Activated CD8-positive, alpha-beta memory T cell treated with anti-CD3 and anti-CD28 coated beads, Interleukin-2, amount 50 U/mL, for 1 hour (primary cell): ENCODE measurements around the gene DCAKD.
"Not testable (repeated sequence)": the region's sequence is repeated elsewhere in the genome, so short reads cannot be mapped to it uniquely, and the experiment has no call there.

Experiments
- DNase-seq: peaks from one replicate; pipeline ENCODE4 v3.0.0-alpha.2; 2020; ENCODE audit errors: extremely low read depth

DCAKD gene

DNA sequence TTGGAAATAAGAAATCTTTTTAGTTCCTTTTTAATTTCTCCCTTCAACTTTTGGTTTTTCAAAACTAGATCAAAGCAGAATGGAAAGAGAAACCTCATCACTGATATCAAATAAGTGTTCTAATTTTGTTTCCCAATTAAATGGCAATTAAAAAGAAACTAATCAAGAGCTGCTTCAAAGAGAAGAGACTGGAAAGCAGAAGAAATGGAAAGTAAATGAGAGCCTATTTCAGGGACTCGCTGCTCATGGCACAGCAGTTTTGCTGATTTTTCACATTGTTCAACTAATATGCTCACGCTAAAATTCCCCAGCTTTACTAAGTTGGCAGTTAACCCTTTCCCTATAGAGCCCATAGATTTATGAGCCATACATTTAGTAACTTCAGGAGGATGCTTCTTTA, 16.2 kb upstream of the DCAKD start:
- no peak for DNase-seq

DNA sequence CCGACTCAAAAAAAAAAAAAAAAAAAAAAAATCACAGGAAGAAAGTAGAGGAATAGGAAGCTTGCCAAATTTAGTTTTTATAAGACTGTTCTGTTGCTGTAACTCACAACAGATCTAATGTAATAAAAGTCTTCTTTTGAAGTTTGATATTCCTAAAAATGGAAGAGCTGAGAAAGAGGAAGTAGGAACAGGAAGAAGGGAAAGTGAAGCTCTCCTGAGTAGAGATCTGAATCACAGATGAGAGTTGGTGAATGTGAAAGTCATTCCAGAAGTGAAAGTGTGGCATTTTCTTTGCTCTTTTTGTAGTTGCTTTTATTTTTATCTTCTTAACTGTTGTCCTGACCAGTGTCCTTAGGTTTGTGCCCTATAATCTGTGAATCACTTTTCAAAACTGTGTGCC, 11.8 kb upstream of the DCAKD start:
- DNase-seq = no peak

GRCh38 chr17:45061606-45062205, 10.3 kb upstream of the DCAKD start:
- DNase-seq = no peak

GRCh38 chr17:45060797-45061605, 9.6 kb upstream of the DCAKD start, which contains the start of gene NMT1:
Gene NMT1, plus strand, starts transcription at chr17:45061317. Its CDS starts 13 bp downstream, at chr17:45061330.
- peak; percentile 92 for DNase-seq

DNA sequence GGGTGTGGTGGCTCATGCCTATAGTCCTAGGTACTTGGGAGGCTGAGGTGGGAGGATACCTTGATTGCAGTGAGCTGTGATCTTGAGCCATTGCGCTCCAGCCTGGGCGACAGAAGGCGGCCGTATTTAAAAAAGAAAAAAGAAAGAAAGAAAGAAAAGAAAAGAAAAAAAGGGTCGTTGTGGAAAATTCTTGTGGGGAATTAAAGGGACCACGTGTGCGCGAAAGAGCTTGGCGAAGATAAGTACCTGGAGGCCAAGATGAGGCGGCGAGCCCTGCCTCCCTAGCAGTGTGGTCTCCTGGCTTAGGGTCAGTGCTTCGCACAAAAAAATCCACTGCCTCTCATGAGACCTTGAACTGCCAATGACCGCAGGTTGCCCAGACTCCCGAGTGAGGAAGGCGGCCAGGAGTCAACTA, 9.0 kb upstream of the DCAKD start:
- no peak for DNase-seq

DNA sequence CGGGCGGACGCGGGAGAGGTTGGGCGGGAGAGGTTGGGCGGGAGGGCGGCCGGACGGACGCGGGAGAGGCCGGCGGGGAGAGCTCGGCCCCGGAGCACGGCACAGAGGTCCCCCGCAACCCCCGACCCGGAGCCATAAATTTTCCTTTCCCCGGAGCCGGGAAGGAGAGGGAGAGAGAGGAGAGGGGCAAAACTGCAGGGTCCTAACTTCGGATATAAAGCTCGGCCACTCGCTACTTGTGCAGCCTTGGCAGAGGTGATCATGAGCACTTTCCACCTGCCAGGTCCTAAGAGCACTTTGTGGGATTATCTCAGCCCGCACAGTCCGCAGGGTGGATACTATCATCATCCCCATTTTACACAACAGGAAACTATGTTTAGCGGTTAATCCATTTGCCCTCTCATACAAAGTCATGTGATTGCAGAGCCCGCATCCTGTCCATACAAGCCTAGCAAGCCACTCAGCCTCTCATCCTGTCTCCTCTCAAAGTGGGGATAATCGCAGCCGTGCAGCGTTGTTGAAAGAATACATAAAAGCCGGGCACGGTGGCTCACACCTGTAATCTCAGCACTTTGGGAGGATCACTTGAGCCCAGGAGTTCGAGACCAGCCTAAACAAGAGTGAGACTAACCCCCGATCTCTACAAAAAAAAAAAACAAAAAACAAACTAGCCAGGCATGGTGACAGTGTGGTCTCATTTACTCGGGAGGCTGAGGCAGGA, 780 bp upstream of the DCAKD start:
- no peak for DNase-seq

DNA sequence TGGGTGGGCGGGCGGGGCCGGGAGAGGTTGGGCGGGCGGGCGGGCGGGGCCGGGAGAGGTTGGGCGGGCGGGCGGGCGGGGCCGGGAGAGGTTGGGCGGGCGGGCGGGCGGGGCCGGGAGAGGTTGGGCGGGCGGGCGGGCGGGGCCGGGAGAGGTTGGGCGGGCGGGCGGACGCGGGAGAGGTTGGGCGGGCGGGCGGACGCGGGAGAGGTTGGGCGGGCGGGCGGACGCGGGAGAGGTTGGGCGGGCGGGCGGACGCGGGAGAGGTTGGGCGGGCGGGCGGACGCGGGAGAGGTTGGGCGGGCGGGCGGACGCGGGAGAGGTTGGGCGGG, 254 bp upstream of the DCAKD start:
- DNase-seq = not testable (repeated sequence)

DNA sequence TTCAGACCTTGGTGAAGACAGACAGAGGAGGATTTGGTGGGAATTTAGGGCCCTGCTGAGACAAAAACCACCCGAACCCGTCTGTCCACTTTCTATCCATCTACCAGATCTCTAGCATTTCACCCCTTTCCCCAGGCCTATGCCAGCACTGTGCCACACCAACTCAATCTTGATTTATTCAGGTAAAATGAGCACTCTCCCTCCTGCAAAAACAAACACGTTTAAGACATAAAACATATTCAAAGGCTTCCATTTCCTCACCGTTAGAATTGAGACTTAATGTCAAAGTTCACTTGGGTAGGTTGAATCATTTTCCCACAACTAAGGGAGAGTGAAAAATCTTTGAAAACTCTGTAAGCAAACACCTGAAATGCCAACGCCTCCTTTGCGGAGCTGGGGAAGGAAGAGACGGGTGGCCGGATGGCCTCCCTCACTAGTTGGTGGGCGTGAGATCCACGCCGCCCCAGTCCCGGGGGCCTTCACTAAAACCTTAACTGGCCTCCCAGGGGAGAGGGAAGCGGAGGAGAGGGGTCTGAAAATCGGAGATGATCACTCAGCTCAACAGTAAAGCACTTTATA, 862 bp downstream of the DCAKD start:
- no peak for DNase-seq

DNA sequence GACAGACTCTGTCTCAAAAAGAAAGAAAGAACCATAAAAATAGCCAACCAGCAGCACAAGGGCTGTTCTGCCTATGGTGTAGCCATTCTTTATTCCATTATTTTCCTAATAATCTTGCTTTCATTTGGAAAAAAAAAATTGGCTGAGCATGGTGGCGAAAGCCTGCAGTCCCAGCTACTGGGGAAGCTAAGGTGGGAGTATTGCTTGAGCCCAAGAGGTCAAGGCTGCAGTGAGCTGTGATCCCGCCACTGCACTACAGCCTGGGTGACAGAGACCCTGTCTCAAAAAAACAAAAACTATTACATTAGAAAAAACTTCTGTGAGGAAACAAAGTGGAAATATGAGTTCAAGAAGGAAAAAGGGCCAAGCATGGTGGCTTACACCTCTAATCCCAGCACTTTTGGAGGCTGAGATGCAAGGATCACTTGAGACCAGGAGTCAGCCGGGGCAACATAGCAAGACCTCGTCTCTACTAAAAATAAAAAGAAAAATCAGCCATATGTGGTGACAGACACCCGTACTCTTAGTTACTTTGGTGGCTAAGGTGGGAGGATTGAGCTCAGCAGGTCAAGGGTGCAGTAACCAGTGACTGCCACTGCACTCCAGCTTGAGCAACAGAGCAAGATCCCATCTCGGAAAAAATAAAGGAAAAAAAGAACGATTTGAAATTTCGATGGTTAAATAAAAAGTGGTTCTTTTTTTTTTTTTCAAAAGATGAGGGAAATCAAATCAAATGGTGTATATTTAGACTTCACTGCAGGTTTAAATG, 2.5 kb downstream of the DCAKD start:
- DNase-seq = no peak

GRCh38 chr17:45046537-45047125, 4.8 kb downstream of the DCAKD start:
- no peak for DNase-seq

DNA sequence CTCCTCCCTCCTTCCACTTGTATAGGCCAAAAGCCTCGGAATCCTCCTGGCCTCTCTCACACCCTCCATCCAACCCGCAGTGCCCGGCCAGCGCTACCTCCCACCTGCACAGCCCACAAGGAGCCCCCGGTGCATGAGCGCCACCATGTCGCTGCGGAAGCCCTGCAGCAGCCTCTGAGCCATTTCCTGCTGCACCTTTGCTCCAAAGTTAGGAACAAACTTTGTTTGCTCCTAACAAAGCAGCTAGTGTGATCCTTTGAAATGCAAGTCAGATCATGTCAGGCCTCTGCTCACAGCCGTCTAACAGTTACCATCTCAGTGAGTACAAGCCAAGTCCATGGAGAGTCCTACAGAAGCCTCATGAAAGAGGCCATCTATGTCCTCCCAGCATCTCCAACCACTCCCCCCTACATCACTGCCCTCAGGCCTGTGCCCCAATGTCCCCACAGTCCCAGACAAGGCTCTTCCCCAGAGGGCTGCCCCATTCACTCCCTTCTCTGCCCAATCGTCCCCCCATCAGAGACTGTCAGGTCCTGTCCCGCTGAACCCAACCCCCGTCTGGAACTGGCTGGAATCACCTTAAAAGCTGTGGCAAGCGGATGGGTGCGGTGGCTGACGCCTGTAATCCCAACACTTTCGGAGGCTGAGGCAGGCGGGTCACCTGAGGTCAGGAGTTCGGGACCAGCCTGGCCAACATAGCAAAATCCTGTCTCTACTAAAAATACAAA, 7.5 kb downstream of the DCAKD start:
- DNase-seq = no peak

GRCh38 chr17:45042346-45043120, 8.9 kb downstream of the DCAKD start:
- DNase-seq = no peak

DNA sequence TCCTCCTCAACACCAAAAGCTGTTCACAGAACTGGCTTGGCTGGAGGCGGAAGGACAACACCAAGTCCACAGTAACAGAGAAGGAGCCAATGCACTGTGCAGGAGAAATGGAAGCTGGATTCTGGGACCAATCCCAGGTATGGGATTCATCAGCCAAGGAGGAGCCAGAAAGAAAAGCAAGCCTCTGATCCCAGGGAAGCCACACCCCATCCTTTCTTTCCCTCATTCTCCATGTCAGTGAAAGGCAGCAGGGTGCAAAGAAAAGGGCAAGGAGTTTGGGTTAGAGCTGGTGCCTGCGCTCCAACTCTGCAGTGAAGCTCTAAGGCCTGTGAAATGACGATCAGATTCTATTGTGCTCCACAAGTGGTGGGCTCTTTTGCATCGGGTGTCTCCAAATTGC, 11.0 kb downstream of the DCAKD start:
- no peak for DNase-seq

DNA sequence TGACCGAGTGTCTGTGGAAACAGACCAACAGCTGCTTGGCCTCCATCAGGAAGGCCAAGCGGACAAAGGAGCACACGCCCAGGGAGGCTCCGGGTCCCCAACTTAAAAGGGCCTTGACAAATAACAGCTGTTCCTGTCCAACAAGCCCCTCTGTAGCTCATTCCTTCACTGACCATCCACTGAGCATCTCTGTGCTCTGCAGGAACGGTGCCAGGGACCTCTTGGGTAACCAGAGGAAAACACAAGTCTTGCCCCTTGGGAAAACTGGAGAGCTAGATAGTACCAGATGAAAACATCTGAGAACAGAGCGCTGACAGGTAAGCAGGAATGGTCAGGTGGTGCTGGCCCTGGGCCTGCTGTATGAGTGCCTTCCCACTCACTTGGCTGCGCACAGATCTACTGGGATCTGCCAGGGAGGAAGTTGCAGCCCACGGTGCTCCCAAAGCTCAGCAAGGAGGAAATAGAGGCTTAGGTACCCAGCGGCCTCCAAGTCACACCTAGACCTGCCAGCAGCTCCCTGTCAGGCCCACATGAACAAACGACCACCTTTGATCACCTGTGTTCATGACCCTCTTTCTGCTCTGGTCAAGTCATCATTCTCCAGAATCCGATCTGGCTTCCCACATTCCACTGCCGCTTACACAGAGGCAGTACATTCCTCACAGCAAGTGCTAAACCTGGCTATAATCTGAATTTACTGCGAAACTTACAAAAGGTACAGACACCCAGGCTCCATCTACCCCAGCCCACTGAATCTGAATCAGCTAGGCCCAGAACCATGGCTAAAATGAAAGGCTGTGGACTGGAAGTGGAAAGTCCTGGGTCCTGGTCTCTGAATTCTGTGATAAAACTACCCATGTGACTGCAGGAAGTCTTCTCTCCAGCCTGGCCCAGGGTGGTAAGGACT, 12.5 kb downstream of the DCAKD start:
- no peak for DNase-seq

DNA sequence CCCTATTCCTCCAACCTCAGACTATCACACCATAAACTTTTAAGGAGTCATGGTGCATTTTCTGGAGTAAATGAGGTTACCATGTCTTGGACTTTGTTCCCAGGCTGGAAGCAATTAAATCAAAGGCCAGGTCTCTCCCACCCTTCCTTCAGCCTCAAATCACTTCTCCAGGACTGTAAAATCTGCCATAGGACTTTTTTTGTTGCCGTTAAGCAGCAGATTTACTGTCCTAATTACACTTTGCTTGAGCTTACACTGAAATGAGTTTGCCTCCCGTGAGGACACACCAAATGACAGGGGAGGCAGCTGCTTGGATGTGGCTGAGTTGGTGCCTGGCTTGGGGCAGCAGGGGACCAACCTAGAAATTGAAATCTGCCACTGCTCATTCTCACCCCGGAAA, 14.7 kb downstream of the DCAKD start:
- no peak for DNase-seq

DNA sequence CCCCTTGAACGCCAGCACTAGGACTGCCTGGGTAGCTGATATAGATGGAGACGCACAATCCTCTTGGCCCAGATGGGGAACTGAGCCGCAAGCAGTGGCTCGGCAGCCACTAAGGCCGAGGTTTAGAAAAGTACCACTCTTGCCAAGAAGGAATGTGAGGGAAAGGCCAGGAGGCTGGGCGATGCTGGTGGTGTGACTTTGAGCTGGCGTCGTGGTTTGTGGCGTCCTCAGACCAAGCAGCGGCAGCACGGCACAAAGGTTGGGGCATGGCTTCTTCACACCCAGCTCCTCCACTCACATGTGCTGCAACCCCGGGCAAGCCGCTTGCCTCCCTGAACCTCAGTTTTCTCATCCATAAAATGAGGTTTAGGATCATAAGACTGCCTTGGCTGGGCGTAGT, 15.6 kb downstream of the DCAKD start:
- DNase-seq = no peak

GRCh38 chr17:45034599-45034998, 16.8 kb downstream of the DCAKD start:
- DNase-seq = no peak

DNA sequence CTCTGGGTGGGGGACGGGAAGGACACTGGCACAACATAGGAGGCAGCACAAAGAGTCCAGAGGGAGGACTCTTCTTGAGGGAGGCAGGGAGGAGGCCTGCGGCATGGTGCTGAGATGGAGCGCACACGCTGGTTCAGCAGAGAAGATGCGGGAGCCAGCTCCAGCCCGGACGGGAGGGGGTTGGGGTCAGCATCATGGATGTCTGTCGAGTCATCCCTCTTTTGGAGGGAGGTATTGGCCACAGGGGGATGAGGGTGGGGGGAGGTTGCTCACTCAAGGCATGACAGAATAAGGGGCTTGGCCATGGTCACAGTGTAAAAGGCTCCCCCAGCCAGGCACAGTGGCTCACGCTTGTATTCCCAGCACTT, 19.3 kb downstream of the DCAKD start:
- no peak for DNase-seq
